Activated CD4-positive, alpha-beta T cell treated with anti-CD3 and anti-CD28 coated beads, Interleukin-2, amount 10 ng/mL, durations not matched to agents 7 days and 5 days (primary cell): Measurements from ENCODE around the gene CRIP3. TPM values are rescaled to one million over a fixed set of nuclear protein-coding genes. Genes with fewer than 3 reads are reported as not detected.

ENCODE experiments used
- CTCF ChIA-PET: fragments of 350-600 bp; sonication (Branson Sonifier 250); formaldehyde crosslinking; loops from one replicate; lab custom pipeline; 2021; ENCODE audit warnings: antibody characterized with exemption; lab: Charles Lee
- POLR2A ChIA-PET: fragments of 350-600 bp; sonication (Branson Sonifier 250); formaldehyde crosslinking; loops from one replicate; lab custom pipeline; 2021; ENCODE audit warnings: antibody characterized with exemption; lab: Charles Lee
- DNase-seq: peaks from one replicate; pipeline ENCODE4 v3.0.0-alpha.2; 2020
- H3K27ac Mint-ChIP-seq: one replicate; pipeline ENCODE4 v1.8.0; 2021; ENCODE audit warnings: mild to moderate bottlenecking, moderate library complexity, mixed read lengths
- H3K27me3 Mint-ChIP-seq: one replicate; pipeline ENCODE4 v1.8.0; 2021; ENCODE audit warnings: mixed read lengths
- H3K36me3 Mint-ChIP-seq: one replicate; pipeline ENCODE4 v1.8.0; 2021; ENCODE audit warnings: low read depth, mixed read lengths
- H3K4me1 Mint-ChIP-seq: one replicate; pipeline ENCODE4 v1.8.0; 2021; ENCODE audit warnings: mixed read lengths
- H3K4me3 Mint-ChIP-seq: one replicate; pipeline ENCODE4 v1.8.0; 2021; ENCODE audit warnings: mild to moderate bottlenecking, moderate library complexity, mixed read lengths
- H3K9me3 Mint-ChIP-seq: one replicate; pipeline ENCODE4 v1.8.0; 2021; ENCODE audit warnings: mixed read lengths
- total RNA-seq, 2 experiments: library from RNA; stranded (reverse); gene quantifications; one replicate each; pipeline ENCODE4 v1.2.3, GENCODE V29; 2021

The CRIP3 gene
- total RNA-seq, 2 experiments from 2014 or later: 0.67 TPM; not detected in 1

GRCh38 chr6:43293698-43294097 lies 14.9 kb downstream of the CRIP3 start:
- Mint-ChIP-seq H3K4me3 (no peak overlapping the region), H3K9me3 (no peaks in the 10 kb centered on the region), H3K36me3 (no peaks in the 10 kb centered on the region), H3K27me3 (peaks cover 7% of the 10 kb centered on the region), H3K4me1 (no peaks in the 10 kb centered on the region), H3K27ac (no peak overlapping the region)
- CTCF ChIA-PET: no interaction called here
- DNase-seq: no peak
- POLR2A ChIA-PET: no interaction called here

GRCh38 chr6:43292763-43293318 lies 15.8 kb downstream of the CRIP3 start:
- Mint-ChIP-seq H3K4me3 (no peak overlapping the region), H3K27me3 (peaks cover 8% of the 10 kb centered on the region), H3K9me3 (no peaks in the 10 kb centered on the region), H3K27ac (no peak overlapping the region), H3K36me3 (no peaks in the 10 kb centered on the region), H3K4me1 (no peaks in the 10 kb centered on the region)
- CTCF ChIA-PET: interaction anchor here (0.7 to 1.7 kb wide), 2 partner anchors 11 to 205 kb away, joined by 3 to 4 read pairs; no protein-coding TSS in a partner anchor
- no peak for DNase-seq
- POLR2A ChIA-PET: interaction anchor here (0.6 kb wide), 1 partner anchor 215 kb away, joined by 3 read pairs; no protein-coding TSS in a partner anchor

GRCh38 chr6:43292341-43292740 lies 16.3 kb downstream of the CRIP3 start:
- Mint-ChIP-seq H3K9me3 (no peaks in the 10 kb centered on the region), H3K4me3 (no peak overlapping the region), H3K4me1 (no peaks in the 10 kb centered on the region), H3K27ac (no peak overlapping the region), H3K27me3 (peaks cover 8% of the 10 kb centered on the region), H3K36me3 (no peaks in the 10 kb centered on the region)
- ChIA-PET CTCF (interaction anchor here (0.6 to 1.7 kb wide), 3 partner anchors 10 to 726 kb away, joined by 3 to 4 read pairs (median 4); no protein-coding TSS in a partner anchor), POLR2A (interaction anchor here (0.6 kb wide), 1 partner anchor 215 kb away, joined by 3 read pairs; no protein-coding TSS in a partner anchor)
- DNase-seq: no peak

GRCh38 chr6:43291708-43292107 lies 16.9 kb downstream of the CRIP3 start:
- ChIA-PET POLR2A (no interaction called here), CTCF (interaction anchor here (0.6 to 1.7 kb wide), 2 partner anchors 9 to 725 kb away, joined by 4 read pairs; no protein-coding TSS in a partner anchor)
- Mint-ChIP-seq H3K36me3 (no peaks in the 10 kb centered on the region), H3K4me1 (no peaks in the 10 kb centered on the region), H3K27ac (no peak overlapping the region), H3K4me3 (no peak overlapping the region), H3K9me3 (no peaks in the 10 kb centered on the region), H3K27me3 (peaks cover 9% of the 10 kb centered on the region)
- no peak for DNase-seq

GRCh38 chr6:43290905-43291355 lies 17.7 kb downstream of the CRIP3 start:
- Mint-ChIP-seq H3K27me3 (peaks cover 15% of the 10 kb centered on the region), H3K4me1 (no peaks in the 10 kb centered on the region), H3K4me3 (no peak overlapping the region), H3K9me3 (no peaks in the 10 kb centered on the region), H3K36me3 (no peaks in the 10 kb centered on the region), H3K27ac (no peak overlapping the region)
- no peak for DNase-seq
- ChIA-PET CTCF (interaction anchor here (0.6 to 1.7 kb wide), 2 partner anchors 9 to 425 kb away, joined by 3 to 4 read pairs; no protein-coding TSS in a partner anchor), POLR2A (no interaction called here)

- H3K36me3 Mint-ChIP-seq: no peaks in the 10 kb centered on the region
- H3K9me3 Mint-ChIP-seq: no peaks in the 10 kb centered on the region
- CTCF ChIA-PET: interaction anchor here (0.6 kb wide), 1 partner anchor 9 kb away, joined by 3 read pairs; no protein-coding TSS in a partner anchor
- DNase-seq: no peak
- POLR2A ChIA-PET: no interaction called here
- peaks cover 1% of the 10 kb centered on the region for H3K4me1 Mint-ChIP-seq
- no peak overlapping the region for H3K4me3 Mint-ChIP-seq
- H3K27ac Mint-ChIP-seq: no peak overlapping the region
- peaks cover 20% of the 10 kb centered on the region for H3K27me3 Mint-ChIP-seq
These were observed 18.2 kb downstream of the CRIP3 start for GRCh38 chr6:43290339-43290904.

GRCh38 chr6:43287717-43288679 lies 20.6 kb downstream of the CRIP3 start:
- no peak overlapping the region for H3K27ac Mint-ChIP-seq
- no peak for DNase-seq
- peaks cover 1% of the 10 kb centered on the region for H3K4me1 Mint-ChIP-seq
- no peaks in the 10 kb centered on the region for H3K36me3 Mint-ChIP-seq
- no peak overlapping the region for H3K4me3 Mint-ChIP-seq
- H3K27me3 Mint-ChIP-seq: peaks cover 21% of the 10 kb centered on the region
- no peaks in the 10 kb centered on the region for H3K9me3 Mint-ChIP-seq
- ChIA-PET POLR2A (no interaction called here), CTCF (interaction anchor here (0.8 kb wide), 1 partner anchor 24 kb away, joined by 3 read pairs; no protein-coding TSS in a partner anchor)

- Mint-ChIP-seq H3K36me3 (no peaks in the 10 kb centered on the region), H3K4me1 (peaks cover 1% of the 10 kb centered on the region), H3K27me3 (peaks cover 23% of the 10 kb centered on the region), H3K9me3 (no peaks in the 10 kb centered on the region), H3K27ac (no peak overlapping the region), H3K4me3 (no peak overlapping the region)
- no peak for DNase-seq
- CTCF ChIA-PET: interaction anchor here (0.8 kb wide), 1 partner anchor 25 kb away, joined by 3 read pairs; no protein-coding TSS in a partner anchor
- POLR2A ChIA-PET: interaction anchor here (0.5 kb wide), 1 partner anchor 20 kb away, joined by 3 read pairs; no protein-coding TSS in a partner anchor
These were observed 21.5 kb downstream of the CRIP3 start for GRCh38 chr6:43286980-43287716.

GRCh38 chr6:43286456-43286979 lies 22.1 kb downstream of the CRIP3 start:
- ChIA-PET POLR2A (interaction anchor here (0.6 kb wide), 1 partner anchor 383 kb away, joined by 3 read pairs; no protein-coding TSS in a partner anchor), CTCF (no interaction called here)

GRCh38 chr6:43285832-43286231 lies 22.8 kb downstream of the CRIP3 start:
- Mint-ChIP-seq H3K27ac (no peak overlapping the region), H3K9me3 (no peaks in the 10 kb centered on the region), H3K36me3 (no peaks in the 10 kb centered on the region), H3K4me1 (peaks cover 1% of the 10 kb centered on the region), H3K4me3 (no peak overlapping the region), H3K27me3 (peaks cover 29% of the 10 kb centered on the region)
- ChIA-PET POLR2A (interaction anchor here (0.6 kb wide), 1 partner anchor 384 kb away, joined by 3 read pairs; no protein-coding TSS in a partner anchor), CTCF (no interaction called here)
- DNase-seq: no peak

More at GRCh38 chr6:43286456-43286979, 22.1 kb downstream of the CRIP3 start:
- Mint-ChIP-seq H3K4me1 (peaks cover 1% of the 10 kb centered on the region), H3K4me3 (no peak overlapping the region), H3K27me3 (peaks cover 25% of the 10 kb centered on the region), H3K27ac (no peak overlapping the region), H3K9me3 (no peaks in the 10 kb centered on the region), H3K36me3 (no peaks in the 10 kb centered on the region)
- DNase-seq: no peak

GRCh38 chr6:43284991-43285781 lies 23.4 kb downstream of the CRIP3 start:
- Mint-ChIP-seq H3K27ac (no peak overlapping the region), H3K27me3 (peaks cover 31% of the 10 kb centered on the region), H3K9me3 (no peaks in the 10 kb centered on the region), H3K4me1 (peaks cover 1% of the 10 kb centered on the region), H3K4me3 (no peak overlapping the region), H3K36me3 (no peaks in the 10 kb centered on the region)
- no peak for DNase-seq
- ChIA-PET CTCF (interaction anchor here (0.5 to 1.1 kb wide), 2 partner anchors 31 to 56 kb away, joined by 3 to 4 read pairs; partner anchors contain the start of gene DNPH1), POLR2A (no interaction called here)
